Ovary (tissue), 9 donors: ENCODE results near the gene LEKR1. TPM values are rescaled to one million over a fixed set of nuclear protein-coding genes. Genes with fewer than 3 reads are reported as not detected.

Experiments
- DNase-seq, 5 donors: peaks; one replicate each; pipeline ENCODE4 v3.0.0-alpha.2; 2019 to 2020
- H3K27ac ChIP-seq, 2 donors: fragments of 200-600 bp; one replicate each; pipeline versions ENCODE4 v1.5.1 to v1.8.0; 2019 to 2022
- H3K27me3 ChIP-seq: fragments of 200-600 bp; one replicate; pipeline ENCODE4 v1.8.0; 2022
- H3K36me3 ChIP-seq: fragments of 200-600 bp; sonication (generic); one replicate; pipeline ENCODE4 v1.5.1; 2019
- H3K4me1 ChIP-seq: one replicate; pipeline ENCODE4 v1.8.1; 2013; ENCODE audit warnings: mild to moderate bottlenecking, moderate library complexity; ENCODE audit not compliant: insufficient read depth
- H3K4me3 ChIP-seq: fragments of 200-600 bp; sonication (generic); one replicate; pipeline ENCODE4 v1.5.1; 2017
- H3K9me3 ChIP-seq, 2 donors: fragments of 200-600 bp in 1 of 2; sonication (generic) in 1 of 2; one replicate each; pipeline versions ENCODE4 v1.5.1 to v1.8.1; 2013 to 2019; ENCODE audit warnings: mild to moderate bottlenecking in 1 of 2, moderate library complexity in 1 of 2
- CTCF ChIP-seq, 3 donors: fragments of 450-650 bp in 2 of 3; fragments of 200-600 bp in 1 of 3; IDR thresholded peaks; one replicate each; pipeline versions ENCODE4 v1.5.1 to v1.8.0; 2016 to 2022; ENCODE audit warnings: antibody characterized with exemption in 3 of 3, mild to moderate bottlenecking in 1 of 3
- EP300 ChIP-seq: sonication (generic); formaldehyde crosslinking; IDR thresholded peaks from one replicate; pipeline ENCODE4 v1.6.1; 2017; ENCODE audit warnings: antibody characterized with exemption
- POLR2A ChIP-seq: fragments of 450-650 bp; IDR thresholded peaks from one replicate; pipeline ENCODE4 v1.6.1; 2017; ENCODE audit warnings: antibody characterized with exemption, mild to moderate bottlenecking, moderate library complexity
- WGBS, 3 donors: extraction: QIAGEN DNeasy Blood & Tissue Kit in 1 of 3; methylation state at CpG; one replicate each; pipeline versions ENCODE4 v1.1.5 to v1.1.7; 2013 to 2017; 5-methylcytosine and 5-hydroxymethylcytosine counted together
- intact Hi-C, 4 donors: fragments of 100-400 bp; cut with DNase I; formaldehyde crosslinking; loops; one replicate each; pipeline versions ENCODE4 v1.11.0 to v1.15.1; 2022 to 2023
- polyA plus RNA-seq, 2 donors: library from polyadenylated mRNA; stranded (reverse); fragments of 200-250 nt in 1 of 2; fragments of 350-450 nt in 1 of 2; fragmentation: Illumina TruSeq in 1 of 2; extraction: RNeasy Lipid Tissue Mini Kit (QIAGEN cat#74804) in 1 of 2; gene quantifications; one replicate each; pipeline ENCODE4 v1.2.3, GENCODE V29; 2013 to 2014
- total RNA-seq, 7 donors: library from RNA; depleted of rRNA in 2 of 7; stranded (reverse); fragments of >200 nt in 2 of 7; fragmentation: NEBNext Ultra II Directional in 3 of 7; extraction: Animal tissue kit (Norgen Biotek cat#: 25700) in 3 of 7; gene quantifications; one replicate each; pipeline versions ENCODE4 v1.1.0 to v1.2.4, GENCODE V29; 2016 to 2023
- donor health status: DM: no; HTN: no; CAD: no; lungs with moderate emphysema.
- donor health status: DM: no; HTN: no; CAD: no.
- donor health status: Bipolar disorder and iron deficiency.
- donor health status: DM: yes; HTN: yes; CAD: no.
- donor health status: DM: no; HTN: no; CAD: no.
- donor health status: DM: yes; HTN: yes; CAD: no.

LEKR1 gene
- total and polyA plus RNA-seq, 9 donors, result 0.38 to 7.8 (median 2.4) TPM

GRCh38 chr3:156802821-156803606 is 23.1 kb upstream of the LEKR1 start:
- H3K36me3 ChIP-seq, result no peaks in the 10 kb centered on the region
- no peaks in the 10 kb centered on the region for H3K9me3 ChIP-seq
- TF ChIP-seq POLR2A, result no peak
- TF ChIP-seq CTCF (IDR thresholded peaks at IDR 0.05), result no peak
- no peak for TF ChIP-seq EP300
- DNase-seq, result no peak
- no peaks in the 10 kb centered on the region for H3K27me3 ChIP-seq
- H3K4me3 ChIP-seq, result no peak overlapping the region
- no peak overlapping the region for H3K27ac ChIP-seq
- intact Hi-C loops, result no loop called here
- no peaks in the 10 kb centered on the region for H3K4me1 ChIP-seq

GRCh38 chr3:156803952-156804741 is 22.0 kb upstream of the LEKR1 start:
- Histone ChIP-seq H3K4me1 (no peaks in the 10 kb centered on the region), H3K27me3 (no peaks in the 10 kb centered on the region), H3K4me3 (no peak overlapping the region), H3K36me3 (no peaks in the 10 kb centered on the region), H3K27ac (no peak overlapping the region), H3K9me3 (no peaks in the 10 kb centered on the region)
- intact Hi-C loops, result no loop called here
- WGBS, 3 donors, result 81 to 89% (median 81%) methylated on average over 1 of the region's 1 CpG
- TF ChIP-seq POLR2A (no peak), EP300 (no peak), CTCF (IDR thresholded peaks at IDR 0.05) (no peak)
- DNase-seq, result no peak

GRCh38 chr3:156806698-156807097 is 19.5 kb upstream of the LEKR1 start:
- no peak for DNase-seq
- TF ChIP-seq EP300, result no peak
- TF ChIP-seq POLR2A, result no peak
- no peak for TF ChIP-seq CTCF (IDR thresholded peaks at IDR 0.05)
- Histone ChIP-seq H3K9me3 (no peaks in the 10 kb centered on the region), H3K36me3 (no peaks in the 10 kb centered on the region), H3K27ac (no peak overlapping the region), H3K4me1 (no peaks in the 10 kb centered on the region), H3K27me3 (no peaks in the 10 kb centered on the region), H3K4me3 (no peak overlapping the region)
- intact Hi-C loops, result no loop called here

GRCh38 chr3:156808025-156808424 is 18.1 kb upstream of the LEKR1 start:
- no peak overlapping the region for H3K4me3 ChIP-seq
- no peak for TF ChIP-seq POLR2A
- no peak for TF ChIP-seq EP300
- no peak for TF ChIP-seq CTCF (IDR thresholded peaks at IDR 0.05)
- no peaks in the 10 kb centered on the region for H3K36me3 ChIP-seq
- no peaks in the 10 kb centered on the region for H3K9me3 ChIP-seq
- H3K27ac ChIP-seq, result no peak overlapping the region
- DNase-seq, result no peak
- WGBS, 3 donors, result 95 to 100% (median 96%) methylated on average over 2 of the region's 2 CpGs
- no peaks in the 10 kb centered on the region for H3K27me3 ChIP-seq
- no peaks in the 10 kb centered on the region for H3K4me1 ChIP-seq
- intact Hi-C loops, result no loop called here
